Stimulated activated CD4-positive, alpha-beta T cell treated with anti-CD3 and anti-CD28 coated beads, Interleukin-15, amount 100 ng/mL, for 24 hours (primary cell): Measurements from ENCODE around the gene DOCK2.

Source experiments
- DNase-seq: peaks from one replicate; pipeline ENCODE4 v3.0.0-alpha.2; 2020

Gene DOCK2

DNA sequence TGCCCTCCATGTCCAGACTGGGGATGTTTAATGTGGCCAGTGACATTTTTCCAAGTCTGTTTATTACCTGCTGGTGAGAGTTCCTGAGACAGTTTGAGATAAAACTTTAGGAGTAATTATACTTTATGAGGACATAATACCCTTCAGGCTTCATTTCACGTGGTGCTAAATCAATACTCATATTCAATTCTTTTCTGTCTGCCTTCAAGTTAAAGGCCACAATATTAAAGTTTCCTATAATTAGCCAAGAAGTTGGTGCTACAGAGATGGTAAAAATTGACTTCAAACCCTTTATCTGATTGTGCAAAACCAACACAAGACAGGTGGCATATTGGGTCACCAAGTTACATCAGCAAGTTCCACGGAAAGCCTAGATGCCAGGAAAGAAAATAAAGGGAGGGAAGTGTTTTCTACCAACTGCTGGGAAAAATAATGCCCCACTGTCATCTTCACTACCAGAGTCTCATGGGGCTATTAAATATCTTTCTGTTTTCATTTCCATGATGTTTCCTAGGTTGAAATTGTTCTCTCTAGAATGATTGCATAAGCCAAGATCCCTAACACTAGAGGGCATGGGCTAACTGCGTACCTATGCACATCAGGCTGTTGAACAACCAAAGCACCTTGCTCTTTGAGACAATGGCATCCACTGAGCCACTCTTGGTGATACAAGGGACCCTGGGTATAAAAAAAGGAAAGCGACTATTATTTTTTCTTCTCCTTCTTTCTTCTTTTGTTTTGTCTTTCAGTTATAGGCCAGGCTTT is 274.6 kb downstream of the DOCK2 start:
- no peak for DNase-seq

DNA sequence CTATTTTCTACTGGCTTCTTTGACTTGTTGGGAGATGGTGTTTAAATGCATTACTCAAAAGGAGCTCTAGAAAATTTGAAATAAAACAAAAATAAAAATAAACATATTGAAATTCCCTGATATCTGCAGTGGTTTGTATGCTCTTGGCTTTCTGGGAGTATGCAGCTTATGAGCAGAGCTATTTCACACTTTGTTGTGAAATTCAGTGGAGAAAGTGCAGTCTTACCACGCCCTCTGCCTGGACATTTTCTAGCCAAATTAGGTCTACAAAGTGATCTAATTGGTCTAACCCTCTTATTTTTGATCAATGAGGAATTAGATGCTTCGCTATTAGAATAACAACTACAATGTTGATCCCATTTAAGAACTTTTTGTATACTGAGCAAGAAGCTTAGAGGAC is 276.4 kb downstream of the DOCK2 start:
- DNase-seq, result no peak

GRCh38 chr5:169914766-169915165 is 277.7 kb downstream of the DOCK2 start:
- no peak for DNase-seq

GRCh38 chr5:169917500-169917899 is 280.4 kb downstream of the DOCK2 start:
- DNase-seq, result no peak

GRCh38 chr5:169918228-169918627 is 281.2 kb downstream of the DOCK2 start:
- DNase-seq, result no peak

DNA sequence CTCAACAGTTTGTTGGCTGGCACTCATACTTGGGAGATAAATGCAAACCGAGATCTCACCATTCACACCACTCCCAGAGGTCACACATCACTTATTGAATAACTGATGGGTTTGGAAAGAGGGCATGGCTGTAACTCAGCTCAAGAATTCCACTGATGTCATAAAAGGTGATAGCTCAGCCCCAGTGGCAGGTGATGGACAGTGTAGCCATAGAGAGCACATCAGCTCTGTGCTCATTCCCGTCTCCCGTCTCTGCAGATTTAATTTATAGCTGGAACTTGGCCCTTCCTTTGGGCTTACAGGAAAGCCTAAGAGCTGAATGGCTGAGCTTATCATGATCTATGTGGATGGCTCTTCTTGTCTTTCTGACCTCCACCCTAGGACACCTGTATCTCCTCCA is 283.4 kb downstream of the DOCK2 start:
- DNase-seq, result no peak

- DNase-seq, result no peak
Measured at GRCh38 chr5:169921384-169921783, 284.3 kb downstream of the DOCK2 start.

DNA sequence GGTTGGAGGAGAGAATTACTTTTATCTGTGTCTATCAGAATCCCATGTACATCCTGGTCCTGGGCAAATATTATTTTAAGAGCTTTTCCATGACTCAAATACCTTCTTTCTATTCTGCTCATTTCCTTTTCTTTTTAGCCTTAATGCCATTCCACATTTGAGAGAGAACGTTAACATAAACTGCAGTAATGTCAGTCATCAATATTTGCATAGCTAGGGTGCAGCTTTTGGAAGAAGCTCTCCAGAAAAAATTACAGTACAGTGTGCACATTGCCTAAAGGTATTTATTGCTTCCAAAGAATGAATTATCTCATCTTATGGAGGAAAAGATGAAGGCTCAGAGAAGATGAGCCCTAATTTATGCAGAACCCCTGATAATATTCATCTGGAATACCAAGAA is 284.9 kb downstream of the DOCK2 start:
- DNase-seq, result no peak

DNA sequence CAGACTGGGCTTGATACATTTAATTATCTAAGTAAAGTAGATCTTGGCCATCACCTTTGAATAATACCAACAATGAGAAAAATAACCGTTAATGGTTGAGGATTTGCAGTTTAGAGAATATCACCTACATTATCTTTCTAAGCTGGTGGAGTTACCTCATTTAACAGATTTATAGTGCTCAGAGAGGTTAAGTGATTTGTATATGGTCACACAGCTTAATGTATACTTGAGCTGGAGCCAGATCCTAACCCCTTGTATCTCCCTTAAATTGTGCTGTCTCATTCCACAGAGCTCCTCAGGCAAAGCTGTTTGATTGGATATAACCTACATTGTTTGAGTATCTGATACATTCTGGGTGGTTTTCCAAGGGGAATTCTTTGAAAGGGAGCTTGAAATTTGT is 285.4 kb downstream of the DOCK2 start:
- no peak for DNase-seq

GRCh38 chr5:169923988-169924387 is 286.9 kb downstream of the DOCK2 start:
- no peak for DNase-seq

GRCh38 chr5:169933127-169933526 is 296.1 kb downstream of the DOCK2 start:
- no peak for DNase-seq

GRCh38 chr5:169933616-169934015 is 296.5 kb downstream of the DOCK2 start:
- no peak for DNase-seq

DNA sequence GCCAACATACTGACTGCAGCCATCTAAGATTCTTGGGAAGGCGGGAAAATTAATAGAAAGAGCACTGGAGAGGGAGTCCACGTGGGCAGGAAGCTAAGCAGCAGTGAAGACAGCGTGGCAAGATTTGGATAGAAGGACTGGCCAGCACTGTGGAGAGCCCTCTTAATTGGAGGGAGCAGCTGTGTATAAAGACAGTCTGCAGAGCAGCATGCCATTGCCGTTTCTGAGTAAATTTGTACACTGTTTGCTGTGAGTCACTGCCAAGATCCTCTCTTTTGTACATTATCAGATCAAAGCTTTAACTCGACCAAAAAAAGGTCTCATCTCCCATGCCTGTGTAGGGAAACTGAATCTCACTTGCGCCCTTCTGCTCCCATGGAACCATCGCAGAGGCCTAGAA is 297.9 kb downstream of the DOCK2 start:
- no peak for DNase-seq

GRCh38 chr5:169935762-169936161 is 298.7 kb downstream of the DOCK2 start:
- DNase-seq, result no peak

GRCh38 chr5:169938439-169938838 is 301.4 kb downstream of the DOCK2 start:
- DNase-seq, result no peak

GRCh38 chr5:169939731-169940130 is 302.7 kb downstream of the DOCK2 start:
- no peak for DNase-seq

GRCh38 chr5:169941542-169941941 is 304.5 kb downstream of the DOCK2 start:
- DNase-seq, result no peak

- DNase-seq, result no peak
Measured at GRCh38 chr5:169942181-169942580, 305.1 kb downstream of the DOCK2 start.

- no peak for DNase-seq
Measured at GRCh38 chr5:169943026-169943425, 306.0 kb downstream of the DOCK2 start.

DNA sequence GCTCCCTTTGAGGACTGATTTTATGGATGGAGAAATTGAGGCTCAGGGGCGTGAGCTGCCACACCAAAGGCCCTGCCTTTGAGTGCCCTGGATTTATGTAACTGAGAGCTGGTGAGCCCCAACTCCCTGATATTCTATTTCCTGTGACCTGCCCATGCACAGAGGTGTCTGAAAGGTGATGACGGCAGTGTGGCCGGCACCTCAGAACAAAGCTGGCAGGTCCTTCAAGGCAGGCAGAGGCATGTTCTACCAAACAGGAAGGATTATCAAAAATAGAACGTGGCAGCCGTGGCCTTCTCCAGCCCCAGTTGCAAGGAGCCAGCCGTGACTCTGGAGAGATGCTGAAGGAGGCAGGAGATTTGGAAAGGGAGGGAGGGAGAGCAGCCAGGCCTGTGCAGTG is 307.0 kb downstream of the DOCK2 start:
- no peak for DNase-seq

GRCh38 chr5:169944922-169945680 is 308.0 kb downstream of the DOCK2 start:
- DNase-seq, result no peak

- DNase-seq, result no peak
Measured at GRCh38 chr5:169945831-169946261, 308.8 kb downstream of the DOCK2 start.

DNA sequence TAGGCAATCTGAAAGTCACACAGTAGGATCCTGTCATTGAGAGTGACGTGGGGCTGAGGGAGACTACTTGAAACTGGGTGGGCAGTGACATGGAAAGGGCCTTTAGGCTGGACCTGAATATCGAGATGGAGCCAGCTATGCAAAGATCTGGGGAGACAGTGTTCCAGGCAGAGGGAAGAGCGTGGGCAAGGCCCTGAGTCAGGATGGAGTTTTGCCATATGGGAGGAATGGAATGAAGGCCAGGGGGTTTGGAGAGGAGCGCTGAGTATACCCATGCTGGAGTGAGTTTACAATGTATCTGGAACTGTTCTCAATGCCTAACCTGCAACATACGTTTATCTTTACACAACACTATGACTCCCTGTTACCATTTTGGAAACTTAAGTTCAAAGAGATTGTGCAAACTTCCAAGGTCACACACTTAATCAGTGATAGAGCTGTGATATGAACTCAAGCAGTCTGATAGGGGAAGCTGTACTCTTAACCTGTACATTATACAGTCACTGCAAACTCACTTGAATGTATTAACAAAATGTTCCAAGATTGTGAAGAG is 309.7 kb downstream of the DOCK2 start:
- DNase-seq, result no peak

GRCh38 chr5:169950333-169950732 is 313.3 kb downstream of the DOCK2 start:
- DNase-seq, result no peak
